Measurements from ENCODE around the gene ATG7. TPM values are rescaled to one million over a fixed set of nuclear protein-coding genes. Genes with fewer than 3 reads are reported as not detected.

ATG7 gene
- polyA plus RNA-seq, 2 of the 4 experiments (the other 2 are of a cell fraction), result 27.2 to 41.2 TPM

DNA sequence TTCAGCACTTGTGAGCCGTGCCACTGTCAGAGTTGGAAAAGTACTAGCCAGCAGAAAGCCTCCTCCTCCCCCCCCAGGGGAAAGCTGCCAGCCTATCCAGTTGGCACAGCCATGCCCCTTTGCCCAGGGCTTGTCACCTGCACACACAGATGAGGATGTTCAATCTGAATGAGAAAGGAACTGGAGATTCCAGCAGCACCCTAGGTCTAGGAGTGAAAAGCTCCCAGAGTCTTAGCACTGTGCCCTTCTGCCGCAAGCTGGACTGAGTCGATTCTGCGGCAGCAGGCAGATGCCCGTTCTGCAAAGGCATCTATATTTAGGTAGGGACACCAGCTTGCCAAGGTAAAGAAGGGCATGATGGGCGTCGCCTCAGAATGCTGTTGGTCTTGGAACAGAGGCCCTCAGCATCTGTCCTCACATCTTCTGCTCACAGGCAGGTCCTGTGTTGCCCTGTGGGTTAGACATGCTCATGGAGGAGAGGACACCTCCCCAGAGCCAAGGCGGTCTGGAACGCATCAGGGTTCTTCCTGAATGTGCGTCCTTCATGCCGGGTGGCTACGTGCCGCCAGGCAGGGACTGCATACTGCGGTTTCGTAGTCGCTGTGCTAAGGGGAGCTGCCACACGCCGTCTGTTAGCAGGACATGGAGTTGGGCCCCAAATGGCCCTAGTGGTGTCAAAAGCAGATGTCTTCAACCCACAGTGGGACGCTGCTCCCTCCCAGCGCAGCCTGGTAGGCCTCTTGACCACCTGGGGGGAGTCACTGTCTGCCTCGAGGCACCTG, 262.0 kb downstream of the ATG7 start (continued):
- TF ChIP-seq RARB (CRISPR knock-in tag; IDR thresholded peaks at IDR 0.05), result no peak

DNA sequence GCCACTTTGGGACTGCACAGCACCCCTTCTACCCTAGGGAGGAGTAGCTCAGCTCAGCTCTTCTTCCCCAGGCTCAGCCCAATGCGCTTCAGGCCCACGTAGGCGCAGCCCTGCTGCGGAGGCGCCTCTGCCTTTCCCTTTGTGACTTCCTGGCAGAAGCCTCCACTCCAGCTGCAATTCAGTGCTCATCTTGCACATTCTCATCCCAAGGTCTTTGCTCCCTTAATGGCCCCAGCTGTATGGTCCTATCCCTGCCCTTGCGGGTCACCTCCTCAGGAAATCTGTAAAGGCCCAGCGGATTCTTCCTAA, 262.6 kb downstream of the ATG7 start:
- H3K27ac ChIP-seq, result no peak overlapping the region
- no peak for FAIRE-seq
- 92% methylated on average over 7 of the region's 7 CpGs for WGBS (ENCODE audit: missing lambda C conversion rate)

More for the DNA sequence above, 262.6 kb downstream of the ATG7 start:
- no peak for DNase-seq (ENCODE audit: low read depth in 1 of 2, low spot score in 1 of 2)
- ChIA-PET POLR2A (no interaction called here), CTCF (interaction anchor here (1.4 kb wide), 1 partner anchor 36 kb away, joined by 3 read pairs; no protein-coding TSS in a partner anchor)
- no peak overlapping the region for H3K4me3 ChIP-seq
- ATAC-seq, result no peak
- H3K9me3 ChIP-seq, result no peaks in the 10 kb centered on the region
- peaks cover 7% of the 10 kb centered on the region; the same call in 1 of the 3 replicates for H3K4me1 ChIP-seq
- TF ChIP-seq ZSCAN20 (CRISPR knock-in tag; IDR thresholded peaks at IDR 0.05) (no peak), FOSL2 (IDR thresholded peaks at IDR 0.05) (no peak), FOSL2 (CRISPR knock-in tag; IDR thresholded peaks at IDR 0.05) (no peak), KDM5A (IDR thresholded peaks at IDR 0.05) (no peak), JUNB (IDR thresholded peaks at IDR 0.05) (no peak), RNF2 (IDR thresholded peaks at IDR 0.05; ENCODE audit: borderline replicate concordance, low read depth) (no peak), POLR2AphosphoS2 (conservative IDR thresholded peaks at IDR 0.05; ENCODE audit: low read length) (no peak), FOSB (CRISPR knock-in tag; IDR thresholded peaks at IDR 0.05) (no peak), HEYL (CRISPR knock-in tag; IDR thresholded peaks at IDR 0.05) (no peak), CBX2 (IDR thresholded peaks at IDR 0.05; ENCODE audit: borderline replicate concordance, low read depth) (no peak), HDAC2 (IDR thresholded peaks at IDR 0.05) (no peak), EP300 (IDR thresholded peaks at IDR 0.05) (no peak), HOXB13 (CRISPR knock-in tag; IDR thresholded peaks at IDR 0.05; ENCODE audit: low read depth) (no peak), CHD4 (IDR thresholded peaks at IDR 0.05; ENCODE audit: borderline replicate concordance) (no peak), RCOR1 (IDR thresholded peaks at IDR 0.05; ENCODE audit: low read depth, low read length) (no peak), HOXA7 (CRISPR knock-in tag; IDR thresholded peaks at IDR 0.05) (no peak)
- TF ChIP-seq, protein P1, sequence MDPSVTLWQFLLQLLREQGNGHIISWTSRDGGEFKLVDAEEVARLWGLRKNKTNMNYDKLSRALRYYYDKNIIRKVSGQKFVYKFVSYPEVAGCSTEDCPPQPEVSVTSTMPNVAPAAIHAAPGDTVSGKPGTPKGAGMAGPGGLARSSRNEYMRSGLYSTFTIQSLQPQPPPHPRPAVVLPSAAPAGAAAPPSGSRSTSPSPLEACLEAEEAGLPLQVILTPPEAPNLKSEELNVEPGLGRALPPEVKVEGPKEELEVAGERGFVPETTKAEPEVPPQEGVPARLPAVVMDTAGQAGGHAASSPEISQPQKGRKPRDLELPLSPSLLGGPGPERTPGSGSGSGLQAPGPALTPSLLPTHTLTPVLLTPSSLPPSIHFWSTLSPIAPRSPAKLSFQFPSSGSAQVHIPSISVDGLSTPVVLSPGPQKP (IDR thresholded peaks at IDR 0.05; ENCODE audit: low read depth, low read length), result no peak
- TF ChIP-seq, protein P2, sequence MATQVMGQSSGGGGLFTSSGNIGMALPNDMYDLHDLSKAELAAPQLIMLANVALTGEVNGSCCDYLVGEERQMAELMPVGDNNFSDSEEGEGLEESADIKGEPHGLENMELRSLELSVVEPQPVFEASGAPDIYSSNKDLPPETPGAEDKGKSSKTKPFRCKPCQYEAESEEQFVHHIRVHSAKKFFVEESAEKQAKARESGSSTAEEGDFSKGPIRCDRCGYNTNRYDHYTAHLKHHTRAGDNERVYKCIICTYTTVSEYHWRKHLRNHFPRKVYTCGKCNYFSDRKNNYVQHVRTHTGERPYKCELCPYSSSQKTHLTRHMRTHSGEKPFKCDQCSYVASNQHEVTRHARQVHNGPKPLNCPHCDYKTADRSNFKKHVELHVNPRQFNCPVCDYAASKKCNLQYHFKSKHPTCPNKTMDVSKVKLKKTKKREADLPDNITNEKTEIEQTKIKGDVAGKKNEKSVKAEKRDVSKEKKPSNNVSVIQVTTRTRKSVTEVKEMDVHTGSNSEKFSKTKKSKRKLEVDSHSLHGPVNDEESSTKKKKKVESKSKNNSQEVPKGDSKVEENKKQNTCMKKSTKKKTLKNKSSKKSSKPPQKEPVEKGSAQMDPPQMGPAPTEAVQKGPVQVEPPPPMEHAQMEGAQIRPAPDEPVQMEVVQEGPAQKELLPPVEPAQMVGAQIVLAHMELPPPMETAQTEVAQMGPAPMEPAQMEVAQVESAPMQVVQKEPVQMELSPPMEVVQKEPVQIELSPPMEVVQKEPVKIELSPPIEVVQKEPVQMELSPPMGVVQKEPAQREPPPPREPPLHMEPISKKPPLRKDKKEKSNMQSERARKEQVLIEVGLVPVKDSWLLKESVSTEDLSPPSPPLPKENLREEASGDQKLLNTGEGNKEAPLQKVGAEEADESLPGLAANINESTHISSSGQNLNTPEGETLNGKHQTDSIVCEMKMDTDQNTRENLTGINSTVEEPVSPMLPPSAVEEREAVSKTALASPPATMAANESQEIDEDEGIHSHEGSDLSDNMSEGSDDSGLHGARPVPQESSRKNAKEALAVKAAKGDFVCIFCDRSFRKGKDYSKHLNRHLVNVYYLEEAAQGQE (IDR thresholded peaks at IDR 0.05), result no peak
- TF ChIP-seq, protein P3, sequence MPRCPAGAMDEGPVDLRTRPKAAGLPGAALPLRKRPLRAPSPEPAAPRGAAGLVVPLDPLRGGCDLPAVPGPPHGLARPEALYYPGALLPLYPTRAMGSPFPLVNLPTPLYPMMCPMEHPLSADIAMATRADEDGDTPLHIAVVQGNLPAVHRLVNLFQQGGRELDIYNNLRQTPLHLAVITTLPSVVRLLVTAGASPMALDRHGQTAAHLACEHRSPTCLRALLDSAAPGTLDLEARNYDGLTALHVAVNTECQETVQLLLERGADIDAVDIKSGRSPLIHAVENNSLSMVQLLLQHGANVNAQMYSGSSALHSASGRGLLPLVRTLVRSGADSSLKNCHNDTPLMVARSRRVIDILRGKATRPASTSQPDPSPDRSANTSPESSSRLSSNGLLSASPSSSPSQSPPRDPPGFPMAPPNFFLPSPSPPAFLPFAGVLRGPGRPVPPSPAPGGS (IDR thresholded peaks at IDR 0.05), result no peak
- TF ChIP-seq, protein P4, sequence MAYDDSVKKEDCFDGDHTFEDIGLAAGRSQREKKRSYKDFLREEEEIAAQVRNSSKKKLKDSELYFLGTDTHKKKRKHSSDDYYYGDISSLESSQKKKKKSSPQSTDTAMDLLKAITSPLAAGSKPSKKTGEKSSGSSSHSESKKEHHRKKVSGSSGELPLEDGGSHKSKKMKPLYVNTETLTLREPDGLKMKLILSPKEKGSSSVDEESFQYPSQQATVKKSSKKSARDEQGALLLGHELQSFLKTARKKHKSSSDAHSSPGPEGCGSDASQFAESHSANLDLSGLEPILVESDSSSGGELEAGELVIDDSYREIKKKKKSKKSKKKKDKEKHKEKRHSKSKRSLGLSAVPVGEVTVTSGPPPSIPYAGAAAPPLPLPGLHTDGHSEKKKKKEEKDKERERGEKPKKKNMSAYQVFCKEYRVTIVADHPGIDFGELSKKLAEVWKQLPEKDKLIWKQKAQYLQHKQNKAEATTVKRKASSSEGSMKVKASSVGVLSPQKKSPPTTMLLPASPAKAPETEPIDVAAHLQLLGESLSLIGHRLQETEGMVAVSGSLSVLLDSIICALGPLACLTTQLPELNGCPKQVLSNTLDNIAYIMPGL (CRISPR knock-in tag; IDR thresholded peaks at IDR 0.05; ENCODE audit: borderline replicate concordance), result no peak
- no peak overlapping the region for H3K4me2 ChIP-seq

All from A549 (cell line).